ENCODE measurements around the gene NCS1.

NCS1 gene

GRCh38 chr9:130193103-130193502 is 20.9 kb downstream of the NCS1 start:
- no peak overlapping the region for H3K4me3 ChIP-seq (ENCODE audit: low read depth, low read length)

GRCh38 chr9:130193531-130194377 is 21.6 kb downstream of the NCS1 start:
- H3K4me3 ChIP-seq (ENCODE audit: low read depth, low read length) = no peak overlapping the region

- no peak overlapping the region for H3K4me3 ChIP-seq (ENCODE audit: low read depth, low read length)
These were observed 22.3 kb downstream of the NCS1 start for GRCh38 chr9:130194378-130194932.

GRCh38 chr9:130195638-130196037 is 23.4 kb downstream of the NCS1 start:
- no peak overlapping the region for H3K4me3 ChIP-seq (ENCODE audit: low read depth, low read length)

GRCh38 chr9:130196643-130197042 is 24.4 kb downstream of the NCS1 start:
- H3K4me3 ChIP-seq (ENCODE audit: low read depth, low read length) = no peak overlapping the region

GRCh38 chr9:130197386-130197785 is 25.2 kb downstream of the NCS1 start:
- no peak overlapping the region for H3K4me3 ChIP-seq (ENCODE audit: low read depth, low read length)

GRCh38 chr9:130197888-130198287 is 25.7 kb downstream of the NCS1 start:
- H3K4me3 ChIP-seq (ENCODE audit: low read depth, low read length) = no peak overlapping the region

GRCh38 chr9:130198501-130199179 is 26.4 kb downstream of the NCS1 start:
- H3K4me3 ChIP-seq (ENCODE audit: low read depth, low read length) = no peak overlapping the region

- H3K4me3 ChIP-seq (ENCODE audit: low read depth, low read length) = no peak overlapping the region
These were observed 27.4 kb downstream of the NCS1 start for GRCh38 chr9:130199605-130200004.

- no peak overlapping the region for H3K4me3 ChIP-seq (ENCODE audit: low read depth, low read length)
These were observed 28.0 kb downstream of the NCS1 start for GRCh38 chr9:130200038-130200849.

GRCh38 chr9:130201399-130201873 is 29.2 kb downstream of the NCS1 start:
- H3K4me3 ChIP-seq (ENCODE audit: low read depth, low read length) = no peak overlapping the region

- H3K4me3 ChIP-seq (ENCODE audit: low read depth, low read length) = no peak overlapping the region
These were observed 29.8 kb downstream of the NCS1 start for GRCh38 chr9:130201974-130202373.

- H3K4me3 ChIP-seq (ENCODE audit: low read depth, low read length) = no peak overlapping the region
These were observed 32.1 kb downstream of the NCS1 start for GRCh38 chr9:130204341-130204740.

- H3K4me3 ChIP-seq (ENCODE audit: low read depth, low read length) = no peak overlapping the region
These were observed 32.8 kb downstream of the NCS1 start for GRCh38 chr9:130204959-130205358.

GRCh38 chr9:130205912-130206311 is 33.7 kb downstream of the NCS1 start:
- H3K4me3 ChIP-seq (ENCODE audit: low read depth, low read length) = no peak overlapping the region

GRCh38 chr9:130206579-130206978 is 34.4 kb downstream of the NCS1 start:
- no peak overlapping the region for H3K4me3 ChIP-seq (ENCODE audit: low read depth, low read length)

- H3K4me3 ChIP-seq (ENCODE audit: low read depth, low read length) = no peak overlapping the region
These were observed 35.2 kb downstream of the NCS1 start for GRCh38 chr9:130207241-130207992.

- H3K4me3 ChIP-seq (ENCODE audit: low read depth, low read length) = no peak overlapping the region
These were observed 36.6 kb downstream of the NCS1 start for GRCh38 chr9:130208600-130209347.

- no peak overlapping the region for H3K4me3 ChIP-seq (ENCODE audit: low read depth, low read length)
These were observed 37.2 kb downstream of the NCS1 start for GRCh38 chr9:130209422-130209821.
